ENCODE results near the gene HHAT. TPM values are rescaled to one million over a fixed set of nuclear protein-coding genes. Genes with fewer than 3 reads are reported as not detected.

The HHAT gene
- total RNA-seq, 1 donor from 2014 or later, result 13.7 TPM

- DNase-seq (ENCODE audit: low read depth), result no peak
- no peak for TF ChIP-seq CTCF (conservative IDR thresholded peaks at IDR 0.05; ENCODE audit: low read depth, low read length)
These were observed 207.7 kb downstream of the HHAT start for GRCh38 chr1:210536254-210536961.

DNA sequence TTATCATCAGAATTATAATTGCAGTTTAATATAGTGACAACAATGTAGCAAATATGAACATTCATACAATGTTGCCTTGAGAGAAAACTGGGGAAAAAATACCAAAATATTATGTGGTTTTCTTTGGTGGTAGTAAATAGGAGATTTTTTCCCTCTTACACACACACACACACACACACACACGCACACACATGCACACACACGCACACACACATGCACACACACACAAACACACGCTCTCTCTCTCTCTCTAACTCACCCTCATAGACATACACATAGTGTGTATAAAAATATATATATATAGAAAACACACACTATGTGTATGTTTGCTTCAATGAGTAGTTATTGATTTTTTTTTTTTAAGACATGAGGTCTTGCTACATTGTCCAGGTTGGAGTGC lies 211.6 kb downstream of the HHAT start:
- no peak for TF ChIP-seq CTCF (conservative IDR thresholded peaks at IDR 0.05; ENCODE audit: low read depth, low read length)
- DNase-seq (ENCODE audit: low read depth), result no peak
- no peak overlapping the region for H3K4me3 ChIP-seq (ENCODE audit: low read depth, low read length)

More at GRCh38 chr1:210536254-210536961, 207.7 kb downstream of the HHAT start:
- H3K4me3 ChIP-seq (ENCODE audit: low read depth, low read length), result no peak overlapping the region

GRCh38 chr1:210541680-210542358 lies 213.1 kb downstream of the HHAT start:
- H3K4me3 ChIP-seq (ENCODE audit: low read depth, low read length), result no peak overlapping the region
- no peak for TF ChIP-seq CTCF (conservative IDR thresholded peaks at IDR 0.05; ENCODE audit: low read depth, low read length)
- DNase-seq (ENCODE audit: low read depth), result no peak

DNA sequence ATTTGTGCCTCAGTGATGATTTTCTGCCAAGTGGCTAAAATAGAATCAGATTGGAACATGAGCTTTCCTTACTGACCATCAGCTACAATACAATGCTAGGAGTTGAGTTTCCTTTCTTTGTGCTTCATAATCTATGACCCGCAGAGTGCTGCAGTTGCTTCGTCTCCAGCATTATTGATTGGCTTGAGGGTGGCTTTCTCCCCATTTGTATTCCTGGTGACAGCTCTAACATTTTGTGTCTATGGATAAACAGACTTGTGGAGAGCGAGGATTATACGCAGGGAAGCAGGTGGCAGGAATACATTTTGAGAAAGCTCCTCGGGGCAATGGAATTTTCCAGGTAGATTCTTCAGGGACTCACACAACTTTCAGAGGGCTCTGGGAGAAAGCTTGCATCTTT lies 223.2 kb downstream of the HHAT start:
- no peak for TF ChIP-seq CTCF (conservative IDR thresholded peaks at IDR 0.05; ENCODE audit: low read depth, low read length)
- DNase-seq (ENCODE audit: low read depth), result no peak
- H3K4me3 ChIP-seq (ENCODE audit: low read depth, low read length), result no peak overlapping the region

DNA sequence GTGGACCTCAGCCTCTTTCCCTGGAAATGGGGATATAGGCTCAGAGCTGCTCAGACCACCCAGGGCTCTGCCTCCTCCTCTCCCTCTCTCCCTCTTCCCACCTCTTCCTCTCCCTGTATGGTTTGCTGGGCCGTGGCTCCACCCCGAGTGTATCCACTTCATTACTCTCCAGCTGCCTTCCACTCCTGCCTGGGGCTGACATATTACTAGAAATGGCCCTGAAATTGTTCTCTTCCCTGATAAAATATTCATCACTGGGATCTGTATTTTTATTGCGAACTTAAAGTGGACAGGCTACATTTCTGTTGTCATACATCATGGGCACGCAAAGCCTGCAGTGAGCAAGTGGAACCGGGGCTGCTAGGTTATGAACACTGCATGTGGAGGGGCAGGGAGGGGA lies 225.0 kb downstream of the HHAT start:
- no peak overlapping the region for H3K4me3 ChIP-seq (ENCODE audit: low read depth, low read length)
- DNase-seq (ENCODE audit: low read depth), result no peak
- TF ChIP-seq CTCF (conservative IDR thresholded peaks at IDR 0.05; ENCODE audit: low read depth, low read length), result no peak

- H3K4me3 ChIP-seq (ENCODE audit: low read depth, low read length), result no peak overlapping the region
- no peak for DNase-seq (ENCODE audit: low read depth)
- no peak for TF ChIP-seq CTCF (conservative IDR thresholded peaks at IDR 0.05; ENCODE audit: low read depth, low read length)
These were observed 225.7 kb downstream of the HHAT start for GRCh38 chr1:210554382-210554781.

DNA sequence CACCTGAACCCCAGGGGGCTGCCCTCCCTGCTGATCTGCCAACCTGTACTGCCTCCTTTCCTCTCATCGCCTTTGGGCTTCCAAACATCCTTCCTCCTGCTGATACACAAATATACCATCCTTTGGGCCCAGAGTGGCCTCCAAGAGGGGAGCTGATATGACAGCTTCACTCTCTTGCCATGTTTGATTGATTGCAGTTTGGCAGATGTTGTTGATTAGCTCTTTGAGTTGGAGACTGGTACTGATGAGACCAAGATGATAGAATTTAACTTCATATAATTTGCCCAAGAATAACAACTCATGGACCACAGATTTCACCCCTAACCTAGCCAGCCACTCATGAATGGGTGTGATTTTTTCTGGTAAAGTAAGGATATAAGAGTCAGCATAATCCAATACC lies 227.8 kb downstream of the HHAT start:
- no peak overlapping the region for H3K4me3 ChIP-seq (ENCODE audit: low read depth, low read length)
- TF ChIP-seq CTCF (conservative IDR thresholded peaks at IDR 0.05; ENCODE audit: low read depth, low read length), result no peak
- no peak for DNase-seq (ENCODE audit: low read depth)

Data from epithelial cell of proximal tubule (primary cell).